Calu3 (cell line): ENCODE data around the gene LCE2B. TPM values are rescaled to one million over a fixed set of nuclear protein-coding genes. Genes with fewer than 3 reads are reported as not detected.
"Not testable (repeated sequence)": the region's sequence is repeated elsewhere in the genome, so short reads cannot be mapped to it uniquely, and the experiment has no call there.

ENCODE experiments used
- BruUV-seq: library from RNA; stranded (reverse); fragments of 400-500 nt; replicated peaks from 2 replicates; lab custom pipeline; 2021; lab: Mats Ljungman, UMichigan
- CTCF ChIA-PET: fragments of 300-600 bp; sonication (Branson Sonifier 250); formaldehyde crosslinking; loops from one replicate; lab custom pipeline; 2022; ENCODE audit warnings: antibody characterized with exemption; lab: Charles Lee
- DNase-seq: peaks from one replicate; pipeline ENCODE4 v3.0.0; 2022
- H3K27ac Mint-ChIP-seq: one replicate; pipeline ENCODE4 v1.8.0; 2022; ENCODE audit warnings: mixed read lengths; ENCODE audit not compliant: unreplicated experiment
- H3K27me3 Mint-ChIP-seq: one replicate; pipeline ENCODE4 v1.8.0; 2022; ENCODE audit warnings: mixed read lengths; ENCODE audit not compliant: unreplicated experiment
- H3K36me3 Mint-ChIP-seq: one replicate; pipeline ENCODE4 v1.8.0; 2022; ENCODE audit warnings: mild to moderate bottlenecking, moderate library complexity, mixed read lengths; ENCODE audit not compliant: insufficient read depth, unreplicated experiment
- H3K4me1 Mint-ChIP-seq: one replicate; pipeline ENCODE4 v1.8.0; 2022; ENCODE audit warnings: mild to moderate bottlenecking, low read depth, mixed read lengths; ENCODE audit not compliant: unreplicated experiment
- H3K4me3 Mint-ChIP-seq: one replicate; pipeline ENCODE4 v1.8.0; 2022; ENCODE audit warnings: mild to moderate bottlenecking, low read depth, moderate library complexity, mixed read lengths; ENCODE audit not compliant: unreplicated experiment
- H3K9me3 Mint-ChIP-seq: one replicate; pipeline ENCODE4 v1.8.0; 2022; ENCODE audit warnings: low read depth, mixed read lengths; ENCODE audit not compliant: unreplicated experiment
- CTCF ChIP-seq: fragments of 200-600 bp; IDR thresholded peaks from one replicate; pipeline ENCODE4 v1.8.0; 2022; ENCODE audit warnings: antibody characterized with exemption; ENCODE audit not compliant: unreplicated experiment
- intact Hi-C: fragments of 100-400 bp; cut with micrococcal nuclease; formaldehyde crosslinking; loops from one replicate; pipeline ENCODE4 v1.10.0; 2022; ENCODE audit not compliant: unreplicated experiment
- total RNA-seq: library from RNA; stranded (reverse); gene quantifications from 2 replicates; pipeline ENCODE4 v1.2.3, GENCODE V29; 2022

The LCE2B gene
- total RNA-seq, 1 experiment from 2014 or later, result not detected

GRCh38 chr1:152663098-152663497 lies 22.8 kb upstream of the LCE2B start, which contains the start of gene LCE2D:
LCE2D (plus strand) TSS chr1:152663380; CDS start chr1:152664106, 726 bp downstream.
- BruUV-seq, result no TSS peak
- no peaks in the 10 kb centered on the region for H3K36me3 Mint-ChIP-seq

GRCh38 chr1:152666171-152666570 lies 19.8 kb upstream of the LCE2B start:
- CTCF ChIA-PET, H3K27ac Mint-ChIP-seq, DNase-seq, intact Hi-C loops, BruUV-seq, H3K36me3 Mint-ChIP-seq, H3K9me3 Mint-ChIP-seq, H3K4me3 Mint-ChIP-seq, H3K4me1 Mint-ChIP-seq: not testable (repeated sequence)
- H3K27me3 Mint-ChIP-seq, result peaks cover 94% of the 10 kb centered on the region

More at GRCh38 chr1:152663098-152663497, 22.8 kb upstream of the LCE2B start, which contains the start of gene LCE2D:
- intact Hi-C loops, result no loop called here
- Mint-ChIP-seq H3K27me3 (peaks cover 94% of the 10 kb centered on the region), H3K9me3 (no peaks in the 10 kb centered on the region), H3K4me3 (no peak within 1 kb of the TSS), H3K27ac (no peak within 1 kb of the TSS), H3K4me1 (no peaks in the 10 kb centered on the region)
- CTCF ChIA-PET, result no interaction called here
- no peak for TF ChIP-seq CTCF
- DNase-seq, result no peak

- H3K4me3 Mint-ChIP-seq, result no peak overlapping the region
- no TSS peak for BruUV-seq
- H3K27ac Mint-ChIP-seq, result no peak overlapping the region
- intact Hi-C loops, result no loop called here
- H3K27me3 Mint-ChIP-seq, result peaks cover 94% of the 10 kb centered on the region
- no peaks in the 10 kb centered on the region for H3K9me3 Mint-ChIP-seq
- CTCF ChIA-PET, result no interaction called here
- H3K4me1 Mint-ChIP-seq, result no peaks in the 10 kb centered on the region
- no peak for TF ChIP-seq CTCF
- no peak for DNase-seq
- H3K36me3 Mint-ChIP-seq, result no peaks in the 10 kb centered on the region
Observed at GRCh38 chr1:152667648-152668047, 18.3 kb upstream of the LCE2B start.

GRCh38 chr1:152673016-152673415 lies 12.9 kb upstream of the LCE2B start:
- peaks cover 96% of the 10 kb centered on the region for H3K27me3 Mint-ChIP-seq
- H3K27ac Mint-ChIP-seq, result no peak overlapping the region
- H3K36me3 Mint-ChIP-seq, result no peaks in the 10 kb centered on the region
- H3K4me1 Mint-ChIP-seq, result no peaks in the 10 kb centered on the region
- H3K4me3 Mint-ChIP-seq, result no peak overlapping the region
- DNase-seq, result no peak
- CTCF ChIA-PET, result no interaction called here
- no peak for TF ChIP-seq CTCF
- BruUV-seq, result no TSS peak
- H3K9me3 Mint-ChIP-seq, result no peaks in the 10 kb centered on the region
- intact Hi-C loops, result no loop called here

GRCh38 chr1:152674983-152675382 lies 10.9 kb upstream of the LCE2B start, which contains the start of gene LCE2C:
LCE2C (plus strand) TSS chr1:152675279; CDS start chr1:152676016, 737 bp downstream.
- BruUV-seq, H3K4me1 Mint-ChIP-seq, intact Hi-C loops, H3K4me3 Mint-ChIP-seq, DNase-seq, H3K9me3 Mint-ChIP-seq, H3K27ac Mint-ChIP-seq, CTCF ChIA-PET, H3K36me3 Mint-ChIP-seq: not testable (repeated sequence)
- peaks cover 96% of the 10 kb centered on the region for H3K27me3 Mint-ChIP-seq
